HEK293T (cell line): Measurements from ENCODE around the gene ERVH48-1.
"Not testable (repeated sequence)": the region's sequence is repeated elsewhere in the genome, so short reads cannot be mapped to it uniquely, and the experiment has no call there.

Source experiments
- CTCF ChIA-PET: fragments of 350-600 bp; formaldehyde crosslinking; extraction: SDS; loops from one replicate; lab custom pipeline; 2021; ENCODE audit warnings: antibody characterized with exemption, inconsistent platforms; lab: Yijun Ruan, JAX
- POLR2A ChIA-PET: fragments of 350-600 bp; formaldehyde crosslinking; extraction: SDS; loops from one replicate; lab custom pipeline; 2020; ENCODE audit warnings: antibody characterized with exemption, inconsistent platforms; lab: Yijun Ruan, JAX
- DNase-seq: peaks from one replicate; pipeline ENCODE4 v3.0.0; 2012; ENCODE audit warnings: mixed read lengths; ENCODE audit errors: extremely low spot score
- ARNT ChIP-seq: fragments of 450-650 bp; IDR thresholded peaks from 2 replicates; pipeline ENCODE4 v1.6.1; 2017; ENCODE audit warnings: mild to moderate bottlenecking
- BHLHE40 ChIP-seq: fragments of 450-650 bp; IDR thresholded peaks from 2 replicates; pipeline ENCODE4 v1.6.1; 2016; ENCODE audit warnings: mild to moderate bottlenecking, moderate library complexity, borderline replicate concordance
- CTBP1 ChIP-seq: fragments of 450-650 bp; IDR thresholded peaks from 2 replicates; pipeline ENCODE4 v1.6.1; 2016; ENCODE audit warnings: borderline replicate concordance
- ELF4 ChIP-seq: fragments of 450-650 bp; IDR thresholded peaks from 2 replicates; pipeline ENCODE4 v1.6.1; 2017; ENCODE audit warnings: antibody characterized with exemption
- FOXA1 ChIP-seq: fragments of 450-650 bp; IDR thresholded peaks from 2 replicates; pipeline ENCODE4 v1.6.1; 2016; ENCODE audit warnings: mild to moderate bottlenecking
- FOXK2 ChIP-seq: fragments of 450-650 bp; IDR thresholded peaks from 2 replicates; pipeline ENCODE4 v1.6.1; 2016; ENCODE audit warnings: mild to moderate bottlenecking
- FOXM1 ChIP-seq: fragments of 450-650 bp; IDR thresholded peaks from 2 replicates; pipeline ENCODE4 v1.6.1; 2017; ENCODE audit warnings: mild to moderate bottlenecking, borderline replicate concordance
- HDGF ChIP-seq: fragments of 450-650 bp; IDR thresholded peaks from 2 replicates; pipeline ENCODE4 v1.6.1; 2017; ENCODE audit warnings: antibody characterized with exemption, borderline replicate concordance
- L3MBTL2 ChIP-seq: fragments of 450-650 bp; conservative IDR thresholded peaks from 2 replicates; pipeline ENCODE4 v1.6.1; 2016; ENCODE audit warnings: mild to moderate bottlenecking
- LEF1 ChIP-seq: fragments of 450-650 bp; IDR thresholded peaks from 2 replicates; pipeline ENCODE4 v1.6.1; 2017; ENCODE audit warnings: mild to moderate bottlenecking, borderline replicate concordance
- NFRKB ChIP-seq: fragments of 450-650 bp; IDR thresholded peaks from 2 replicates; pipeline ENCODE4 v1.6.1; 2016; ENCODE audit warnings: mild to moderate bottlenecking, moderate library complexity
- PKNOX1 ChIP-seq: fragments of 450-650 bp; IDR thresholded peaks from 2 replicates; pipeline ENCODE4 v1.6.1; 2016
- SP1 ChIP-seq: fragments of 450-650 bp; IDR thresholded peaks from 2 replicates; pipeline ENCODE4 v1.6.1; 2017
- SUZ12 ChIP-seq: fragments of 450-650 bp; IDR thresholded peaks from 2 replicates; pipeline ENCODE4 v1.6.1; 2016; ENCODE audit warnings: mild to moderate bottlenecking
- TARDBP ChIP-seq: fragments of 450-650 bp; IDR thresholded peaks from 2 replicates; pipeline ENCODE4 v1.6.1; 2016
- ZNF384 ChIP-seq: fragments of 450-650 bp; IDR thresholded peaks from 2 replicates; pipeline ENCODE4 v1.6.1; 2016

The ERVH48-1 gene

GRCh38 chr21:42921927-42922326 is 3.5 kb downstream of the ERVH48-1 start:
- ChIA-PET CTCF (interaction anchor here (0.7 kb wide), 1 partner anchor 10 kb away, joined by 7 read pairs; no protein-coding TSS in a partner anchor), POLR2A (no interaction called here)
- no peak for DNase-seq
- TF ChIP-seq ARNT (no peak), FOXK2 (no peak), SP1 (no peak), FOXM1 (no peak), LEF1 (no peak), ZNF384 (no peak), ELF4 (no peak), TARDBP (no peak), L3MBTL2 (no peak), HDGF (no peak), BHLHE40 (no peak), CTBP1 (no peak), PKNOX1 (no peak), FOXA1 (no peak)

DNA sequence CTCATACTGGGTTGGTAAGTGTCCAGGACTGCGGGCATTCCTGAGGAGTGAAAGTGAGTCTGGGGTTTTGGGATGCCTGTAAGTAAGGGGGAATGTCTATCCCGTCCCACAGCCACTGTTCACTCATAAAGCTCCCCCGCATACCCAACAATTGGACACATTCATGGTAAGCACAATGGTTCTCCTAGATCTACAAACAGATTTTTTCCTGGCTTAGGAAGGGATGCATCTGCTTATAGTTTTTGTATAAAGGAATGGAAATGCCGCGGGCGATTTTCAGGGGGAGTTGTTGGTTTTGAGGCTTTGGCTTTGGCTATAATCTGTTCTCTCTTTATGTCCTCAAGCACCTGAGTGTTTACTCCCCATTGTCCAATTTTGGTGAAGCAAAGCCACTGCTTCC is 7.1 kb downstream of the ERVH48-1 start:
- TF ChIP-seq NFRKB (no peak), FOXK2 (no peak), TARDBP (no peak), HDGF (no peak), SUZ12 (no peak), CTBP1 (no peak), BHLHE40 (no peak), PKNOX1 (no peak), FOXA1 (no peak), ELF4 (no peak)
- CTCF ChIA-PET, result no interaction called here
- POLR2A ChIA-PET, result no interaction called here
- no peak for DNase-seq

GRCh38 chr21:42913476-42913875 is 12.0 kb downstream of the ERVH48-1 start:
- CTCF ChIA-PET, result no interaction called here
- TF ChIP-seq FOXM1, result no peak
- TF ChIP-seq CTBP1, result no peak
- TF ChIP-seq BHLHE40, result no peak
- TF ChIP-seq NFRKB, result no peak
- no peak for TF ChIP-seq FOXK2
- no peak for TF ChIP-seq ARNT
- TF ChIP-seq ELF4, result no peak
- TF ChIP-seq LEF1, result no peak
- no peak for TF ChIP-seq L3MBTL2
- no peak for TF ChIP-seq TARDBP
- POLR2A ChIA-PET, result no interaction called here
- no peak for DNase-seq

- POLR2A ChIA-PET, DNase-seq: not testable (repeated sequence)
- CTCF ChIA-PET, result interaction anchor here (0.6 kb wide), 1 partner anchor 10 kb away, joined by 7 read pairs; no protein-coding TSS in a partner anchor
These were observed 13.5 kb downstream of the ERVH48-1 start for GRCh38 chr21:42911920-42912319.

DNA sequence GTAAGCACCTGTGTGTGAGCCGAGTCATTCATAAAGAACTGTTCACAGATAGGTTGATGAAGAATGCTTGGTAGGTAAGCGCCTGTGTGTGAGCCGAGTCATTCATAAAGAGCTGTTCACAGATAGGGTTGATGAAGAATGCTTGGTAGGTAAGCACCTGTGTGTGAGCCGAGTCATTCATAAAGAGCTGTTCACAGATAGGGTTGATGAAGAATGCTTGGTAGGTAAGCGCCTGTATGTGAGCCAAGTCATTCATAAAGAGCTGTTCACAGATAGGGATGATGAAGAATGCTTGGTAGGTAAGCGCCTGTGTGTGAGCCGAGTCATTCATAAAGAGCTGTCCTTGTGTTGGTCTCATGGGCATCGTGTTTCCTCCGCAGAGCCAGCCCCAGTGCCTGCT is 16.9 kb downstream of the ERVH48-1 start:
- POLR2A ChIA-PET, CTCF ChIA-PET, DNase-seq: not testable (repeated sequence)

DNA sequence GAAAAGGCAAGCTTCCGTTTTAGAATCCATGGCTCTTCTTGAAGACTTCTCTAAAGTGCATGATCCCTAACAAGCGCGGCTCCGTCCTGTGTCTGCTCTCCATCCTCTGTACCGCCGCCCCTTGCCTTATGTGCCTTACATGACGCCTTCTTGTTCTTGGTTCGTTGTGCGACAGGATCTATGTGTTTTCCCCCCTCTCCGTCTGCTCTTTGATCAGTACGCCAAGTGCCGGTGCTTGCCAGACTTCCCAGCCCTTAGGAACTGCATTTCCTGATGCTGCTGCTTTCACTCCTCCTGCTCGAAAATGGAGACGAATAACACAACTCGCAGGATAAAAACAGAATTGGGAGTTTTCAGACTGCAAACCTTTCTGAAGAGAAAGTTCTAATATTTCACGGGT is 19.2 kb downstream of the ERVH48-1 start:
- CTCF ChIA-PET, result no interaction called here
- no peak for DNase-seq
- POLR2A ChIA-PET, result interaction anchor here (1.0 kb wide), 1 partner anchor 13 kb away, joined by 3 read pairs; the partner anchor contains the start of gene NDUFV3
- TF ChIP-seq LEF1 (no peak), FOXK2 (no peak), ARNT (no peak), PKNOX1 (no peak), TARDBP (no peak), BHLHE40 (no peak), SP1 (no peak), FOXA1 (no peak), ELF4 (no peak), CTBP1 (no peak), ZNF384 (no peak), NFRKB (no peak), SUZ12 (no peak), HDGF (no peak)

DNA sequence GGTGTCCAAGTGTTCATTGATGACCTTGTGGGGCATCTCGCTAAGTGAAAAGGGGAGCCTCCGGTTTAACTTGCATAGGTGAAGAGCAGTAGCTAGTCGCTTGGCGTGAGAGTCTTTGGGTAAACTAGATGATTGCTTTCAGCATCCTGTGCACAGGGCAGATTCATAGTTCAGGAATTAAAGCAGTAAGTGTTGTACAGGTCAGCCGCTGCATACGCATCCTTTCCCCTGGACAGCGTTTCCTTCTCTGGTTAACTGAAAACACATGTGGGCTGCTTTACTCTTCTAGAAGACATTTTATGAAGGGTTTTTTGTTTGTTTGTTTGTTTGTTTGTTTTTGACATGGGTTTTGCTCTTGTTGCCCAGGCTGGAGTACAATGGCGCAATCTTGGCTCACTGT is 20.2 kb downstream of the ERVH48-1 start:
- DNase-seq, result no peak
- POLR2A ChIA-PET, result no interaction called here
- TF ChIP-seq PKNOX1 (no peak), FOXK2 (no peak), ZNF384 (no peak), FOXM1 (no peak), FOXA1 (no peak)
- CTCF ChIA-PET, result no interaction called here
